ENCODE measurements around the gene TPRG1. TPM values are rescaled to one million over a fixed set of nuclear protein-coding genes. Genes with fewer than 3 reads are reported as not detected.

TPRG1 gene
- total RNA-seq, 1 donor from 2014 or later: 0.71 TPM

DNA sequence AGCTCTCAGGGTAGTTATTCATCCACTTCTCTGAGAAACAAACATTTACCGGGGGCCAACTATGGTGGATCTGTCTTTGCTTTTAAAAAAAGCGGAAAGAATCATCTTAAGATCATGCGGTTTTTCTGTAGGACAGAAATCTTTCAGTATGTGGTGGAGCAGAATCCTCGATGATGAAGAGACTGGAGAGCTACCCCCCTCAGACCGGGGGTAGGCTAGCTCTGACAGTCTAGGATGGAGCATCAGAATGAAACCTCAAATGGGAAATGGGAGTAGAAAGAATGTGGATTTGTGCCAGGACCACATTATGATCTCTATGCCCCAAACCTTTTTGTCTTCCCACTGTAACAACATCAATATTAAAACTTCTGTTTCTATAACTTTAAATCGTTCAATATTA is 30.3 kb downstream of the TPRG1 start:
- no peak for DNase-seq (ENCODE audit: low spot score)
- H3K9me3 ChIP-seq (ENCODE audit: low read depth): no peaks in the 10 kb centered on the region
- no peak overlapping the region for H3K4me2 ChIP-seq
- Mint-ChIP-seq H3K9me3 (no peaks in the 10 kb centered on the region), H3K27me3 (ENCODE audit: insufficient read depth, low read depth) (no peaks in the 10 kb centered on the region), H3K27ac (no peak overlapping the region), H3K36me3 (no peaks in the 10 kb centered on the region), H3K4me3 (no peak overlapping the region), H3K4me1 (peaks cover 7% of the 10 kb centered on the region)
- H3K36me3 ChIP-seq: no peaks in the 10 kb centered on the region
- no peaks in the 10 kb centered on the region for H3F3A ChIP-seq (ENCODE audit: low read depth)
- H4K20me1 ChIP-seq (ENCODE audit: low read depth): no peaks in the 10 kb centered on the region
- H3K9ac ChIP-seq: no peak overlapping the region
- TF ChIP-seq, protein P1, sequence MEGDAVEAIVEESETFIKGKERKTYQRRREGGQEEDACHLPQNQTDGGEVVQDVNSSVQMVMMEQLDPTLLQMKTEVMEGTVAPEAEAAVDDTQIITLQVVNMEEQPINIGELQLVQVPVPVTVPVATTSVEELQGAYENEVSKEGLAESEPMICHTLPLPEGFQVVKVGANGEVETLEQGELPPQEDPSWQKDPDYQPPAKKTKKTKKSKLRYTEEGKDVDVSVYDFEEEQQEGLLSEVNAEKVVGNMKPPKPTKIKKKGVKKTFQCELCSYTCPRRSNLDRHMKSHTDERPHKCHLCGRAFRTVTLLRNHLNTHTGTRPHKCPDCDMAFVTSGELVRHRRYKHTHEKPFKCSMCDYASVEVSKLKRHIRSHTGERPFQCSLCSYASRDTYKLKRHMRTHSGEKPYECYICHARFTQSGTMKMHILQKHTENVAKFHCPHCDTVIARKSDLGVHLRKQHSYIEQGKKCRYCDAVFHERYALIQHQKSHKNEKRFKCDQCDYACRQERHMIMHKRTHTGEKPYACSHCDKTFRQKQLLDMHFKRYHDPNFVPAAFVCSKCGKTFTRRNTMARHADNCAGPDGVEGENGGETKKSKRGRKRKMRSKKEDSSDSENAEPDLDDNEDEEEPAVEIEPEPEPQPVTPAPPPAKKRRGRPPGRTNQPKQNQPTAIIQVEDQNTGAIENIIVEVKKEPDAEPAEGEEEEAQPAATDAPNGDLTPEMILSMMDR (IDR thresholded peaks at IDR 0.05): no peak
- TF ChIP-seq EZH2phosphoT487 (IDR thresholded peaks at IDR 0.05) (no peak), EZH2 (IDR thresholded peaks at IDR 0.05) (no peak)
- no peaks in the 10 kb centered on the region for H3K79me2 ChIP-seq (ENCODE audit: low read depth)
- no peak overlapping the region for H2AFZ ChIP-seq (replicated peaks)
- no peaks in the 10 kb centered on the region for H3K27me3 ChIP-seq
- no peak overlapping the region for H3K4me3 ChIP-seq
- no peak overlapping the region for H3K27ac ChIP-seq
- peaks cover 4% of the 10 kb centered on the region for H3K4me1 ChIP-seq

DNA sequence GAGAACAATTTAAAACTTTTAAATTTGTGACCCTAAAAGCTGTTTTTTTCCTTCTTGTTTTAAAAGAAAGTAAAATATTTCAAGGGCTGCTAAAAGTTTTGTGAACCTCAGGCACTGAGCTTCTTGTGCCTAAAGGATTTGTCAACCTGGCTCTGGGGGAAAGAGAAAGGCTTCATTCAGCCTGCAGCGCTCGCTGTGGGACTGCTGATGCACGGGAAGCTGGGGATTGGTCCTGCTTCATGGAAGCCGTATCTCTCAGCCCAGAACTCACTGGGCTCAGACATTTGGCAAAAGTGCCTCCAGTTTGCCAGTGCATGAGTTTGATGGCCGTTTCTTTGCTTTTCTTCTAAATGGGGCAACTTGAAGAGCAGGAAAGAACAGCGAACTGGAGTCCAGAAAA is 30.8 kb downstream of the TPRG1 start:
- H3K27me3 Mint-ChIP-seq (ENCODE audit: insufficient read depth, low read depth): no peaks in the 10 kb centered on the region
- Histone ChIP-seq H3K9ac (no peak overlapping the region), H3K4me3 (no peak overlapping the region), H3K9me3 (ENCODE audit: low read depth) (no peaks in the 10 kb centered on the region), H3K27ac (no peak overlapping the region), H3F3A (ENCODE audit: low read depth) (no peaks in the 10 kb centered on the region), H3K27me3 (no peaks in the 10 kb centered on the region), H2AFZ (replicated peaks) (peak overlapping the region; percentile 17), H3K79me2 (ENCODE audit: low read depth) (no peaks in the 10 kb centered on the region), H3K4me2 (no peak overlapping the region), H4K20me1 (ENCODE audit: low read depth) (no peaks in the 10 kb centered on the region), H3K4me1 (peaks cover 4% of the 10 kb centered on the region), H3K36me3 (no peaks in the 10 kb centered on the region)
- no peak overlapping the region for H3K27ac Mint-ChIP-seq
- peak; percentile 51 for DNase-seq (ENCODE audit: low spot score)
- no peak overlapping the region for H3K4me3 Mint-ChIP-seq
- TF ChIP-seq, protein P1 (IDR thresholded peaks at IDR 0.05): no peak
- no peak for TF ChIP-seq EZH2phosphoT487 (IDR thresholded peaks at IDR 0.05)
- no peak for TF ChIP-seq EZH2 (IDR thresholded peaks at IDR 0.05)
- no peaks in the 10 kb centered on the region for H3K36me3 Mint-ChIP-seq
- peaks cover 7% of the 10 kb centered on the region for H3K4me1 Mint-ChIP-seq
- no peaks in the 10 kb centered on the region for H3K9me3 Mint-ChIP-seq

DNA sequence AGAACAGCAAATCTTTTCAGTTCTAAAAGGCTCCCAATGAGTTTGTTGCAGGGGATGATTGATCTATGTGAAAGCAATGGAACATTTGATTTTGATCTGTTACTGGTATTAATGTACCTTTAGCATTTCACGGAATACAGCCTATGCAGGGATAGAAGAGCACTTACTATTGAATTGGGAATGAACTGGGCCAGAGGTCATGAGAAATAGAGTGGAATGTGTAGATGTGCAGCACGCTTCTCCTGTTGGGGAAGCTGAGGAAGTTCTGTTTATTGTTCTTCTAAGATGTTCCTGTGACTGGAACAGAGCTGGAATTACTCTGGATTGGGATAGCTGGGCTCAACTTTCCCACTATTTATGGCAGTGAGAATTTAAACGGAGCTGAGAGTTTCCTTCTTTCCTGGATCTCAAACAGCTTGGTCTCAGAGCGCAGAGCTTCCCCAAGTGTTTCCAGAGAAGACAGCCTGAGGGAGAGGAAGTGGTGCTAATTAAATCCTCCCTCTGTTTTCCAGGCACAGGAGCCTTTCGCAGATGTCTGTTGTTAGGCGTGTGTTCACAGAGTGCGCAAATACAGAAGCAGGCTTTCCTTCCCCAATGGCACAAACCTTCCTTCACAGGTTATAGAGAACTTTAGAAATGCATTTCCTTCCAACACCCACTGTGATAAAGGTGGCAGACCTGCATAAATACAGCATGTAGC is 32.5 kb downstream of the TPRG1 start:
- H3K27me3 ChIP-seq: no peaks in the 10 kb centered on the region
- no peaks in the 10 kb centered on the region for H3K36me3 Mint-ChIP-seq
- H3K4me1 ChIP-seq: peaks cover 4% of the 10 kb centered on the region
- no peak overlapping the region for H3K4me3 ChIP-seq
- H3K36me3 ChIP-seq: no peaks in the 10 kb centered on the region
- H3K27me3 Mint-ChIP-seq (ENCODE audit: insufficient read depth, low read depth): no peaks in the 10 kb centered on the region
- DNase-seq (ENCODE audit: low spot score): no peak
- no peaks in the 10 kb centered on the region for H3K79me2 ChIP-seq (ENCODE audit: low read depth)
- no peak overlapping the region for H3K27ac Mint-ChIP-seq
- no peaks in the 10 kb centered on the region for H3K9me3 ChIP-seq (ENCODE audit: low read depth)
- no peak overlapping the region for H3K27ac ChIP-seq
- H3F3A ChIP-seq (ENCODE audit: low read depth): no peaks in the 10 kb centered on the region
- H3K4me3 Mint-ChIP-seq: no peak overlapping the region
- peak overlapping the region; percentile 69 for H2AFZ ChIP-seq (replicated peaks)
- H3K9ac ChIP-seq: no peak overlapping the region
- H3K9me3 Mint-ChIP-seq: no peaks in the 10 kb centered on the region
- no peak for TF ChIP-seq EZH2phosphoT487 (IDR thresholded peaks at IDR 0.05)
- no peak for TF ChIP-seq EZH2 (IDR thresholded peaks at IDR 0.05)
- TF ChIP-seq, protein P1 (IDR thresholded peaks at IDR 0.05): no peak
- H4K20me1 ChIP-seq (ENCODE audit: low read depth): no peaks in the 10 kb centered on the region
- H3K4me1 Mint-ChIP-seq: peaks cover 7% of the 10 kb centered on the region
- no peak overlapping the region for H3K4me2 ChIP-seq

Measured in neural progenitor cell (in vitro differentiated cells).